ENCODE data around the gene TWSG1.

DNA sequence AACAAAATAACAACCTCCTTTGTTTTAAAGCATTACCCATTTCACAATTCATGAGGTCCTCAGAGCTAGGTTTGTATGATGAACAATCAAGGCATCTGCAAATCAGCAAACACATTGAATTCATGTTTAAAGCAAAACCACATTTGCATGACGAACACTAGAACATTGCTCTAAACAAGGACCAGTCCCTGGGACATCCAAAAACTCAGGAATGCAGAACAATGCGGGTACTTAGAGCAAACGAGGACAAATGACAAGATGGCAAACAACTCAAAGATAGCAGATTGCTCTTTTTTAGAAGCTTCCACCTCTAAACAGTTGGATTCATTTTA, 95.1 kb downstream of the TWSG1 start:
- TF ChIP-seq, protein P1, sequence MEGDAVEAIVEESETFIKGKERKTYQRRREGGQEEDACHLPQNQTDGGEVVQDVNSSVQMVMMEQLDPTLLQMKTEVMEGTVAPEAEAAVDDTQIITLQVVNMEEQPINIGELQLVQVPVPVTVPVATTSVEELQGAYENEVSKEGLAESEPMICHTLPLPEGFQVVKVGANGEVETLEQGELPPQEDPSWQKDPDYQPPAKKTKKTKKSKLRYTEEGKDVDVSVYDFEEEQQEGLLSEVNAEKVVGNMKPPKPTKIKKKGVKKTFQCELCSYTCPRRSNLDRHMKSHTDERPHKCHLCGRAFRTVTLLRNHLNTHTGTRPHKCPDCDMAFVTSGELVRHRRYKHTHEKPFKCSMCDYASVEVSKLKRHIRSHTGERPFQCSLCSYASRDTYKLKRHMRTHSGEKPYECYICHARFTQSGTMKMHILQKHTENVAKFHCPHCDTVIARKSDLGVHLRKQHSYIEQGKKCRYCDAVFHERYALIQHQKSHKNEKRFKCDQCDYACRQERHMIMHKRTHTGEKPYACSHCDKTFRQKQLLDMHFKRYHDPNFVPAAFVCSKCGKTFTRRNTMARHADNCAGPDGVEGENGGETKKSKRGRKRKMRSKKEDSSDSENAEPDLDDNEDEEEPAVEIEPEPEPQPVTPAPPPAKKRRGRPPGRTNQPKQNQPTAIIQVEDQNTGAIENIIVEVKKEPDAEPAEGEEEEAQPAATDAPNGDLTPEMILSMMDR (IDR thresholded peaks at IDR 0.05) = no peak
- TF ChIP-seq EP300 (IDR thresholded peaks at IDR 0.05) = no peak
